Measurements from ENCODE around the gene OR2G2.

GRCh38 chr1:247561711-247562110, 26.4 kb upstream of the OR2G2 start:
- TF ChIP-seq CTCF (IDR thresholded peaks at IDR 0.05) (no peak), POLR2A (IDR thresholded peaks at IDR 0.05) (no peak)
